IMR-90 (cell line): ENCODE measurements around the gene EHMT1. TPM values are rescaled to one million over a fixed set of nuclear protein-coding genes. Genes with fewer than 3 reads are reported as not detected.

ENCODE experiments used
- ATAC-seq: fragments of 200-7000 bp; cut with Tn5 transposase; 2 replicates; pipeline ENCODE4 v1.9.1; 2020; ENCODE audit warnings: low read depth, mild to moderate bottlenecking, moderate library complexity
- BruUV-seq: library from RNA; stranded (reverse); fragments of 400-500 nt; replicated peaks from 2 replicates; lab custom pipeline; 2021; lab: Mats Ljungman, UMichigan
- CTCF ChIA-PET: fragments of 300-600 bp; formaldehyde crosslinking; extraction: SDS; loops from one replicate; lab custom pipeline; 2021; ENCODE audit warnings: antibody characterized with exemption; lab: Yijun Ruan, JAX
- POLR2A ChIA-PET: fragments of 300-600 bp; sonication (Branson Sonifier 250); formaldehyde crosslinking; loops from one replicate; lab custom pipeline; 2022; ENCODE audit warnings: antibody characterized with exemption; ENCODE audit not compliant: unreplicated experiment; lab: Charles Lee
- DNase-seq: peaks from one replicate; pipeline ENCODE4 v3.0.0; 2013
- H2AFZ ChIP-seq: replicated peaks from 2 replicates; pipeline ENCODE3; 2013; ENCODE audit warnings: low read length, mild to moderate bottlenecking; ENCODE audit not compliant: poor library complexity
- H2AK5ac ChIP-seq: 2 replicates; pipeline ENCODE4 v1.6.1; 2013; ENCODE audit warnings: low read depth, low read length, inconsistent platforms
- H2AK9ac ChIP-seq: replicated peaks from 2 replicates; pipeline ENCODE3; 2013; ENCODE audit warnings: mild to moderate bottlenecking, low read depth, low read length, moderate library complexity; ENCODE audit not compliant: poor library complexity
- H2BK120ac ChIP-seq: 2 replicates; pipeline ENCODE4 v1.6.1; 2013; ENCODE audit warnings: low read depth, low read length, inconsistent platforms
- H2BK15ac ChIP-seq: 3 replicates; pipeline ENCODE4 v1.6.1; 2013; ENCODE audit warnings: low read depth, low read length, inconsistent platforms
- H2BK20ac ChIP-seq: 2 replicates; pipeline ENCODE4 v1.6.1; 2013; ENCODE audit warnings: low read depth, mild to moderate bottlenecking, inconsistent platforms, low read length, moderate library complexity
- H2BK5ac ChIP-seq: 2 replicates; pipeline ENCODE4 v1.6.1; 2013; ENCODE audit warnings: mild to moderate bottlenecking, low read depth, low read length, inconsistent platforms; ENCODE audit not compliant: poor library complexity, severe bottlenecking
- H3K14ac ChIP-seq: replicated peaks from 2 replicates; pipeline ENCODE4 v1.6.1; 2013; ENCODE audit warnings: low read depth, low read length, inconsistent platforms
- H3K18ac ChIP-seq: 2 replicates; pipeline ENCODE4 v1.6.1; 2013; ENCODE audit warnings: low read depth, low read length, control low read depth
- H3K23ac ChIP-seq: 2 replicates; pipeline ENCODE4 v1.6.1; 2013; ENCODE audit warnings: low read depth, low read length, inconsistent platforms
- H3K27ac ChIP-seq: 2 replicates; pipeline ENCODE4 v1.5.1; 2013; ENCODE audit warnings: mild to moderate bottlenecking, control low read depth, low read length; ENCODE audit not compliant: insufficient read depth
- H3K27me3 ChIP-seq: 2 replicates; pipeline ENCODE4 v1.6.1; 2013; ENCODE audit warnings: low read length; ENCODE audit not compliant: control insufficient read depth, insufficient read depth
- H3K36me3 ChIP-seq: 2 replicates; pipeline ENCODE4 v1.6.1; 2013; ENCODE audit warnings: low read length, mixed read lengths; ENCODE audit not compliant: control insufficient read depth, insufficient read depth
- H3K4ac ChIP-seq: 2 replicates; pipeline ENCODE4 v1.6.1; 2013; ENCODE audit warnings: low read depth, low read length, inconsistent platforms
- H3K4me1 ChIP-seq: 2 replicates; pipeline ENCODE4 v1.6.1; 2013; ENCODE audit warnings: low read length, mixed read lengths; ENCODE audit not compliant: control insufficient read depth, insufficient read depth
- H3K4me2 ChIP-seq: 2 replicates; pipeline ENCODE4 v1.6.1; 2013; ENCODE audit warnings: low read depth, mild to moderate bottlenecking, control low read depth, low read length, moderate library complexity
- H3K4me3 ChIP-seq: 2 replicates; pipeline ENCODE4 v1.5.1; 2013; ENCODE audit warnings: low read depth, mild to moderate bottlenecking, control low read depth, low read length, moderate library complexity; ENCODE audit not compliant: insufficient read depth
- H3K56ac ChIP-seq: 2 replicates; pipeline ENCODE4 v1.6.1; 2013; ENCODE audit warnings: low read length, inconsistent platforms; ENCODE audit not compliant: insufficient read depth; ENCODE audit errors: extremely low read depth
- H3K79me1 ChIP-seq, 2 experiments: 2 replicates each; pipeline ENCODE4 v1.6.1; 2013; ENCODE audit warnings: low read length in 2 of 2, inconsistent platforms in 1 of 2, low read depth in 1 of 2
- H3K9ac ChIP-seq: 2 replicates; pipeline ENCODE4 v1.6.1; 2013; ENCODE audit warnings: low read depth, low read length, control low read depth
- H3K9me1 ChIP-seq: 2 replicates; pipeline ENCODE4 v1.6.1; 2013; ENCODE audit warnings: low read length, inconsistent platforms; ENCODE audit not compliant: insufficient read depth
- H3K9me3 ChIP-seq: 2 replicates; pipeline ENCODE4 v1.6.1; 2013; ENCODE audit warnings: low read length; ENCODE audit not compliant: control insufficient read depth, insufficient read depth
- H4K20me1 ChIP-seq: 2 replicates; pipeline ENCODE4 v1.6.1; 2013; ENCODE audit warnings: low read length, inconsistent platforms; ENCODE audit not compliant: insufficient read depth
- H4K5ac ChIP-seq: 2 replicates; pipeline ENCODE4 v1.6.1; 2013; ENCODE audit warnings: mild to moderate bottlenecking, low read depth, low read length, control low read depth
- H4K8ac ChIP-seq, 2 experiments: 2 replicates each; pipeline ENCODE4 v1.6.1; 2013; ENCODE audit warnings: low read depth in 2 of 2, low read length in 2 of 2, control low read depth in 1 of 2, inconsistent platforms in 1 of 2
- H4K91ac ChIP-seq: 2 replicates; pipeline ENCODE4 v1.6.1; 2013; ENCODE audit warnings: low read depth, low read length, inconsistent platforms; ENCODE audit not compliant: insufficient read depth
- BHLHE40 ChIP-seq: fragments of 150-350 bp; IDR thresholded peaks from 2 replicates; pipeline ENCODE4 v1.6.1; 2016; ENCODE audit warnings: mild to moderate bottlenecking, low read depth, low read length
- CEBPB ChIP-seq: IDR thresholded peaks from 2 replicates; pipeline ENCODE4 v1.6.1; 2012; ENCODE audit warnings: low read depth, low read length, improper control_type of control experiment
- CHD1 ChIP-seq: IDR thresholded peaks from 2 replicates; pipeline ENCODE4 v1.6.1; 2012; ENCODE audit warnings: low read depth, low read length, improper control_type of control experiment
- FOS ChIP-seq: fragments of 150-350 bp; IDR thresholded peaks from 2 replicates; pipeline ENCODE4 v1.6.1; 2016; ENCODE audit warnings: low read depth, low read length
- MAFK ChIP-seq: IDR thresholded peaks from 2 replicates; pipeline ENCODE4 v1.6.1; 2012; ENCODE audit warnings: low read depth, low read length, improper control_type of control experiment
- MAZ ChIP-seq: IDR thresholded peaks from 2 replicates; pipeline ENCODE4 v1.6.1; 2012; ENCODE audit warnings: low read depth, mild to moderate bottlenecking, low read length, improper control_type of control experiment, moderate library complexity, borderline replicate concordance
- MXI1 ChIP-seq: IDR thresholded peaks from 2 replicates; pipeline ENCODE4 v1.6.1; 2012; ENCODE audit warnings: low read depth, mild to moderate bottlenecking, low read length, moderate library complexity, borderline replicate concordance
- NFE2L2 ChIP-seq: fragments of 150-350 bp; IDR thresholded peaks from 2 replicates; pipeline ENCODE4 v1.6.1; 2016; ENCODE audit warnings: low read depth, mild to moderate bottlenecking, low read length
- POLR2A ChIP-seq: IDR thresholded peaks from 2 replicates; pipeline ENCODE4 v1.6.1; 2012; ENCODE audit warnings: mild to moderate bottlenecking, low read depth, low read length
- RAD21 ChIP-seq: IDR thresholded peaks from 2 replicates; pipeline ENCODE4 v1.6.1; 2012; ENCODE audit warnings: low read length, improper control_type of control experiment
- RCOR1 ChIP-seq: IDR thresholded peaks from 2 replicates; pipeline ENCODE4 v1.6.1; 2012; ENCODE audit warnings: mild to moderate bottlenecking, low read length, improper control_type of control experiment; ENCODE audit not compliant: insufficient replicate concordance
- RFX5 ChIP-seq: IDR thresholded peaks from 2 replicates; pipeline ENCODE4 v1.8.0; 2012; ENCODE audit warnings: low read depth, mild to moderate bottlenecking, low read length, moderate library complexity
- WGBS, 2 experiments: methylation state at CpG; one replicate each; pipeline versions ENCODE4 v1.1.5 to v1.1.7; 2013; ENCODE audit warnings: missing lambda C conversion rate in 2 of 2; ENCODE audit not compliant: insufficient read length in 1 of 2; ENCODE audit errors: extremely low coverage in 2 of 2; 5-methylcytosine and 5-hydroxymethylcytosine counted together
- dilution Hi-C: fragments of 300-500 bp; cut with HindIII; formaldehyde crosslinking; loops from one replicate; pipeline ENCODE4 v1.14.3; 2018; ENCODE audit warnings: low sequenced_read_pairs; ENCODE audit not compliant: unreplicated experiment
- in situ Hi-C: fragments of 300-500 bp; cut with MboI; formaldehyde crosslinking; loops from 3 replicates; pipeline ENCODE4 v1.14.3; 2019; ENCODE audit warnings: low sequenced_read_pairs, inconsistent platforms, mixed read lengths
- intact Hi-C: fragments of 100-400 bp; cut with micrococcal nuclease; formaldehyde crosslinking; loops from 2 replicates; pipeline ENCODE4 v1.10.0; 2022
- polyA plus RNA-seq, 3 experiments: library from polyadenylated mRNA; depleted of rRNA; stranded (reverse); fragments of >200 nt; gene quantifications; 2 replicates each; pipeline ENCODE4 v1.2.3, GENCODE V29; 2012; ENCODE audit warnings: low replicate concordance in 1 of 3
- total RNA-seq: library from RNA; depleted of rRNA; stranded (reverse); fragments of >200 nt; gene quantifications from 2 replicates; pipeline ENCODE4 v1.2.3, GENCODE V29; 2012
- TF ChIP-seq, protein P1 (sequence below): fragments of 150-350 bp; IDR thresholded peaks from 2 replicates; pipeline ENCODE4 v1.6.1; 2017; ENCODE audit warnings: mild to moderate bottlenecking, antibody characterized with exemption, low read length, low read depth
- TF ChIP-seq, protein P2 (sequence below): conservative IDR thresholded peaks from 2 replicates; pipeline ENCODE4 v1.5.1; 2012; ENCODE audit warnings: mild to moderate bottlenecking, low read depth, low read length, improper control_type of control experiment
- TF ChIP-seq, protein P3 (sequence below): fragments of 150-350 bp; IDR thresholded peaks from 2 replicates; pipeline ENCODE4 v1.6.1; 2016; ENCODE audit warnings: low read depth, mild to moderate bottlenecking, low read length, moderate library complexity, borderline replicate concordance

Gene EHMT1
- total and polyA plus RNA-seq, 2 of the 4 experiments (the other 2 are of a cell fraction), result 32.8 to 35.1 TPM

DNA sequence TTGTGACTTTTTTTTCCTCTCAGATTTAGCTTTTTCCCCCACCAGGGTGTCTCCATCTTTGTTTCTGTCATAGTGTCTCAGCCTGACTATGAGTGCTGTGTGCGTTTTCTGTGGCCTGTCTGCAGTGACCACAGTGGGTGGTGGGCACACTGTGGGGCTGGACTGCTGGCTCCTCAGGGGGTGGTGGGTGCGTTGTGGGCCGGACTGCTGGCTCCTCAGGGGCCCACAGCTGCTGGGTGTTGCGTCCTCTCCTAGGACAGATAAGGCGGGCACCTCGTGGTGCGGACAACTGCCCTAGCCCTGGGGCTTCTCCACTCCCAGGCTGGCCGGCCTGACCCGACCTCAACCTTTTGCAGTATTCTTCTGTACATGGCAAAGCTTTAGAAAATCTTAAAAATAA, 100.4 kb downstream of the EHMT1 start:
- Histone ChIP-seq H4K20me1 (peaks cover 35% of the 10 kb centered on the region), H2BK120ac (no peak overlapping the region), H3K4me2 (no peak overlapping the region), H3K9me1 (no peaks in the 10 kb centered on the region; the same call in 1 of the 2 replicates), H2BK20ac (no peak overlapping the region), H3K4me1 (0 out of 2 replicates have a peak, but pooled peaks cover 3% of the 10 kb centered on the region), H3K18ac (no peak overlapping the region), H2AFZ (no peak overlapping the region), H3K14ac (no peak overlapping the region), H4K8ac (no peak overlapping the region), H3K23ac (no peak overlapping the region), H4K5ac (no peak overlapping the region), H3K36me3 (peaks cover 35% of the 10 kb centered on the region), H3K9ac (no peak overlapping the region), H2AK9ac (no peak overlapping the region), H3K27ac (no peak overlapping the region), H3K27me3 (no peaks in the 10 kb centered on the region), H3K4me3 (no peak overlapping the region), H3K56ac (no peak overlapping the region), H3K9me3 (no peaks in the 10 kb centered on the region), H2BK5ac (no peak overlapping the region), H4K91ac (no peak overlapping the region), H2BK15ac (no peak overlapping the region), H3K79me1 (peaks cover 25 to 31% of the 10 kb centered on the region in 2 experiments), H2AK5ac (no peak overlapping the region), H3K4ac (no peak overlapping the region)
- dilution Hi-C loops, result no loop called here
- no peak for ATAC-seq
- DNase-seq, result no peak
- CTCF ChIA-PET, result no interaction called here
- TF ChIP-seq NFE2L2, result no peak
- TF ChIP-seq, protein P1, sequence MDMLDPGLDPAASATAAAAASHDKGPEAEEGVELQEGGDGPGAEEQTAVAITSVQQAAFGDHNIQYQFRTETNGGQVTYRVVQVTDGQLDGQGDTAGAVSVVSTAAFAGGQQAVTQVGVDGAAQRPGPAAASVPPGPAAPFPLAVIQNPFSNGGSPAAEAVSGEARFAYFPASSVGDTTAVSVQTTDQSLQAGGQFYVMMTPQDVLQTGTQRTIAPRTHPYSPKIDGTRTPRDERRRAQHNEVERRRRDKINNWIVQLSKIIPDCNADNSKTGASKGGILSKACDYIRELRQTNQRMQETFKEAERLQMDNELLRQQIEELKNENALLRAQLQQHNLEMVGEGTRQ, result no peak
- no peak for TF ChIP-seq BHLHE40
- TF ChIP-seq, protein P2, sequence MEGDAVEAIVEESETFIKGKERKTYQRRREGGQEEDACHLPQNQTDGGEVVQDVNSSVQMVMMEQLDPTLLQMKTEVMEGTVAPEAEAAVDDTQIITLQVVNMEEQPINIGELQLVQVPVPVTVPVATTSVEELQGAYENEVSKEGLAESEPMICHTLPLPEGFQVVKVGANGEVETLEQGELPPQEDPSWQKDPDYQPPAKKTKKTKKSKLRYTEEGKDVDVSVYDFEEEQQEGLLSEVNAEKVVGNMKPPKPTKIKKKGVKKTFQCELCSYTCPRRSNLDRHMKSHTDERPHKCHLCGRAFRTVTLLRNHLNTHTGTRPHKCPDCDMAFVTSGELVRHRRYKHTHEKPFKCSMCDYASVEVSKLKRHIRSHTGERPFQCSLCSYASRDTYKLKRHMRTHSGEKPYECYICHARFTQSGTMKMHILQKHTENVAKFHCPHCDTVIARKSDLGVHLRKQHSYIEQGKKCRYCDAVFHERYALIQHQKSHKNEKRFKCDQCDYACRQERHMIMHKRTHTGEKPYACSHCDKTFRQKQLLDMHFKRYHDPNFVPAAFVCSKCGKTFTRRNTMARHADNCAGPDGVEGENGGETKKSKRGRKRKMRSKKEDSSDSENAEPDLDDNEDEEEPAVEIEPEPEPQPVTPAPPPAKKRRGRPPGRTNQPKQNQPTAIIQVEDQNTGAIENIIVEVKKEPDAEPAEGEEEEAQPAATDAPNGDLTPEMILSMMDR, result no peak
- no peak for TF ChIP-seq CEBPB
- TF ChIP-seq MXI1, result no peak
- TF ChIP-seq RFX5, result no peak
- TF ChIP-seq, protein P3, sequence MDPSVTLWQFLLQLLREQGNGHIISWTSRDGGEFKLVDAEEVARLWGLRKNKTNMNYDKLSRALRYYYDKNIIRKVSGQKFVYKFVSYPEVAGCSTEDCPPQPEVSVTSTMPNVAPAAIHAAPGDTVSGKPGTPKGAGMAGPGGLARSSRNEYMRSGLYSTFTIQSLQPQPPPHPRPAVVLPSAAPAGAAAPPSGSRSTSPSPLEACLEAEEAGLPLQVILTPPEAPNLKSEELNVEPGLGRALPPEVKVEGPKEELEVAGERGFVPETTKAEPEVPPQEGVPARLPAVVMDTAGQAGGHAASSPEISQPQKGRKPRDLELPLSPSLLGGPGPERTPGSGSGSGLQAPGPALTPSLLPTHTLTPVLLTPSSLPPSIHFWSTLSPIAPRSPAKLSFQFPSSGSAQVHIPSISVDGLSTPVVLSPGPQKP, result no peak
- TF ChIP-seq RAD21, result no peak
- no peak for TF ChIP-seq MAFK
- no peak for TF ChIP-seq CHD1
- no peak for TF ChIP-seq MAZ
- no peak for TF ChIP-seq RCOR1
- TF ChIP-seq POLR2A, result no peak
- no peak for TF ChIP-seq FOS
- intact Hi-C loops, result no loop called here
- in situ Hi-C loops, result no loop called here
- 83% methylated on average over 4 of the region's 9 CpGs; no CpG with 5 or more reads in 1 of the 2 experiments for WGBS, 2 experiments
- BruUV-seq, result no TSS peak
- POLR2A ChIA-PET, result no interaction called here
